BE2C (cell line): ENCODE results near the gene NHERF1.

Experiments used
- DNase-seq: peaks from one replicate; pipeline ENCODE4 v3.0.0-alpha.2; 2020
- H3K27me3 ChIP-seq: fragments of 250-450 bp; sonication (Bioruptor Pico); 2 replicates; pipeline ENCODE4 v1.5.1; 2020; ENCODE audit warnings: mild to moderate bottlenecking
- H3K36me3 ChIP-seq: fragments of 250-450 bp; sonication (Bioruptor Pico); 2 replicates; pipeline ENCODE4 v1.5.1; 2020; ENCODE audit warnings: mild to moderate bottlenecking
- H3K4me1 ChIP-seq: fragments of 250-450 bp; sonication (Bioruptor Pico); 2 replicates; pipeline ENCODE4 v1.5.1; 2020
- H3K4me3 ChIP-seq: 2 replicates; pipeline ENCODE4 v1.5.1; 2011; ENCODE audit warnings: low read depth, low read length
- H3K9me3 ChIP-seq: fragments of 250-450 bp; sonication (Bioruptor Pico); 2 replicates; pipeline ENCODE4 v1.5.1; 2020
- CTCF ChIP-seq: IDR thresholded peaks from 2 replicates; pipeline ENCODE4 v1.5.1; 2012; ENCODE audit warnings: mild to moderate bottlenecking, low read depth, low read length

Gene NHERF1

DNA sequence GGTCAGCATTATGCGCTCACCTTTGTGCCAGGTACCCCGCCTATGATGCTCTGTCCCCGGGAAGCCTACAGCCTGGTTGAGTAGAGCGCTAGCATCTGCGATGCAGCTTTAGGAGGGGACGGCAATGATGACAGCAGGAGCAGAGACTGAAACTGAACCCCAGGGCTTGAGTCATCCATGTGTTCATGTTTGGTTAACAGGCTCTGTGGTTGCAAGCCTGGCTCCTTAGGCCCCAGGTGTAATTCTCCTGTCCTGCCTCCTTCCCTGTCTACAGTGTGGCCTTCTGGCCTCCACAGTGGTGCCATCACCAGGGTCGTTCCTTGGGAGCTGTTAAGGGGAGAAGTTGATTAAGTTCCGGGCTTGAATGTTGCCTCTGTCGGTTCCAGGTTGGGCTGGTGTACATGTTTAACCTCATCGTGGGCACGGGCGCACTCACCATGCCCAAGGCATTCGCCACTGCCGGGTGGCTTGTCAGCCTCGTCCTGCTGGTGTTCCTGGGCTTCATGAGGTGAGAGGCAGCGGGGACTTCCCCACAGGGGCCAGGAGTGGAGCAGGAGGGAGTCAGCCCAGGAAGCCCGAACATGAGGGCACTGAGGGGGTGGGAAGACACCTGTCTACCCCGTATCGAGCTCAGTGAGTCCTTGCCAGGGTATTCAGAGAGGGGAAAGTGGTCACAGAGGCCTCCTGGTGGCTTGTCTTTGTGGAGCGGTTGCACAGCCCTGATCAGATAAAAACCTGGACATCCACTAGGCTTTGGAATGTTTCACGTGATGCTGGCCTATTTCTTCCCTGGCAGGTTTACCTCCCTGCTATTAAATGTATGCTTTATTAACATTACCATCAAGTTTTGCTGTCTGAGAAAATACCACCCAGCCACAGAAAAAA, 36.9 kb downstream of the NHERF1 start:
- H3K9me3 ChIP-seq: no peaks in the 10 kb centered on the region
- peaks cover 3% of the 10 kb centered on the region; the same call in 1 of the 2 replicates for H3K36me3 ChIP-seq
- peak; percentile 22; the same call in 1 of the 2 replicates for TF ChIP-seq CTCF
- H3K27me3 ChIP-seq: no peaks in the 10 kb centered on the region
- no peak for DNase-seq
- H3K4me3 ChIP-seq: no peak overlapping the region
- H3K4me1 ChIP-seq: no peaks in the 10 kb centered on the region

- no peak overlapping the region for H3K4me3 ChIP-seq
- no peaks in the 10 kb centered on the region for H3K27me3 ChIP-seq
- H3K36me3 ChIP-seq: peaks cover 3% of the 10 kb centered on the region; the same call in 1 of the 2 replicates
- no peak for DNase-seq
- TF ChIP-seq CTCF: no peak
- H3K9me3 ChIP-seq: no peaks in the 10 kb centered on the region
- H3K4me1 ChIP-seq: no peaks in the 10 kb centered on the region
Measured at GRCh38 chr17:74785981-74786360, 37.5 kb downstream of the NHERF1 start.

DNA sequence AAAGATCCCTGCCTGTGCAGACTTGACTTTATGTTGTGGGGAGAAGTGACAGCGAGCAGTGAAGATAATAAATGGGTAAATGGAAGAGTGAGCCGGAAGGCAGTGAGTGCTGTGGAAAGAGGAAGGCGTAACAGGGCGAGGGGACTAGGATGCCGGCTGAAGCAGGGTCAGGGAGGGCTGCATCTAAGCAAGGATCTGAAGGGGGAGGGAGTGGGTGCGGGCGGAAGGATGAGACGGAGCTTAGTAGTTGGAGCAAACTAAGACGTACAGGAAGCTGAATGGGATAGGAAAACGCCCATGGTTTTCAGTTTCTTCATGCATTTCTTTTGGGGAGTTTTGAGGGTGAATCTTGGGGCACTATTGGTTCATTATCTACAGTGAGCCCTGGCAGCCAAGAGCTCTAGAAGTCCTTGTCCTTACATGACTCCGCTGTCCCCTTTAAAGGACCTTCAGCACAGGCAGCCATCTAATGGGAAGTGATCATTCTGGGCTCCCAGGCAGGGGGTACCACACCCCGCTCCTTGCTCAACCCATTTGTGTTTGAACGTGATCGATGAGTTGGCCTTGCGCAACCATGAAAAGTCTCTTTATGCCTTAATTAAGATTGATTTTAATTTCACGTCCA, 38.1 kb downstream of the NHERF1 start:
- TF ChIP-seq CTCF: no peak
- H3K9me3 ChIP-seq: no peaks in the 10 kb centered on the region
- H3K4me1 ChIP-seq: no peaks in the 10 kb centered on the region
- peaks cover 3% of the 10 kb centered on the region; the same call in 1 of the 2 replicates for H3K36me3 ChIP-seq
- DNase-seq: no peak
- no peak overlapping the region for H3K4me3 ChIP-seq
- H3K27me3 ChIP-seq: no peaks in the 10 kb centered on the region

- Histone ChIP-seq H3K4me3 (no peak overlapping the region), H3K36me3 (no peaks in the 10 kb centered on the region; the same call in none of the 2 replicates)
- no peak for DNase-seq
Measured at GRCh38 chr17:74790161-74791058, 42.0 kb downstream of the NHERF1 start.

GRCh38 chr17:74792586-74793105, 44.2 kb downstream of the NHERF1 start:
- no peaks in the 10 kb centered on the region; the same call in none of the 2 replicates for H3K36me3 ChIP-seq
- no peak for TF ChIP-seq CTCF
- no peak overlapping the region for H3K4me3 ChIP-seq
- DNase-seq: no peak
- peaks cover 25% of the 10 kb centered on the region for H3K4me1 ChIP-seq
- no peaks in the 10 kb centered on the region for H3K9me3 ChIP-seq
- no peaks in the 10 kb centered on the region for H3K27me3 ChIP-seq

More at GRCh38 chr17:74790161-74791058, 42.0 kb downstream of the NHERF1 start:
- H3K9me3 ChIP-seq: no peaks in the 10 kb centered on the region
- peaks cover 5% of the 10 kb centered on the region for H3K4me1 ChIP-seq
- H3K27me3 ChIP-seq: no peaks in the 10 kb centered on the region
- TF ChIP-seq CTCF: no peak
